Hematopoietic multipotent progenitor cell (in vitro differentiated cells): ENCODE results near the gene STK11. TPM values are rescaled to one million over a fixed set of nuclear protein-coding genes. Genes with fewer than 3 reads are reported as not detected.

Experiments used
- DNase-seq, 3 donors: peaks; one replicate each; pipeline ENCODE4 v3.0.0-alpha.2; 2011 to 2015; ENCODE audit warnings: low read depth in 2 of 3, low spot score in 2 of 3
- total RNA-seq: library from RNA; depleted of rRNA; stranded (reverse); fragments of >200 nt; gene quantifications from one replicate; pipeline ENCODE4 v1.2.3, GENCODE V29; 2012

STK11 gene
- 104 TPM for total RNA-seq

GRCh38 chr19:1205114-1206099 lies at the start of gene STK11:
Gene STK11 (plus strand): TSS chr19:1205778. CDS start chr19:1206914, 1,136 bp downstream.
- peak; percentile 93 to 98 (median 96) for DNase-seq

GRCh38 chr19:1156305-1156801 lies 49.2 kb upstream of the STK11 start:
- DNase-seq: no peak

DNA sequence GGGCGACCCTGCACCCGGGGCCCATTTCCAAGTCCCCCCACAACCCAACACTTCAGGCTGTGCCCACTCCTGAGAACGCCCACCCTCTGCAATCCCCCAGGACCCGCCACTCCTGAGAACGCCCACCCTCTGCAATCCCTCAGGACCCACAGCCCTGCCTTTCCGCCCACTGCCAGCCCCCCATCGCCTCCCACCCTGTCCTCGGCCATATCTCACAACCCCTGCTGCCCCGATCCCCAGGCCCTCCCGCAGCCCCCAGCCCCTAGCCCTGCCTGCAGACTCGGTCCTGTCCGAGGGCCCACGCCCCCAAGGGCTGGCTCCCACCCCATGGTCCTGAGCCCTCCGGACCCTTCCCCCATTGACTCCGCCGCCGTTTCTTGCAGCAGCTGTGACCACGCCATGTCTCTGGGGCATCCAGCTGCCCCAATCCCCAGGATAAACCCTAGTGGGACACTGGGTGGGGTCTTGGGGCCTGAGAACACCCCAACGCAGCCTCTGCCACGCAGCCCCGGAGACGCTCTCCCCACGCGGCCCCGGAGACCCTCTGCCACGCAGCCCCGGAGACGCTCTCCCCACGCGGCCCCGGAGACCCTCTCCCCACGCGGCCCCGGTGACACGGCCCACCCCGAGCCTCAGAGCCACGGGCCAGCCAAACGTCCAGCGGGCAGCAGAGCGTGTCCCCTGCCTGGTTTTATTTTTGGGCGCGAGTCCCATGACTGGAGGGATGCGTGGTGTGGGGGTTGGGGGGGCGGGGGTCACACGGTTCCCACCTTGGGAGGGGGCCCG lies 48.6 kb upstream of the STK11 start:
- DNase-seq: no peak

DNA sequence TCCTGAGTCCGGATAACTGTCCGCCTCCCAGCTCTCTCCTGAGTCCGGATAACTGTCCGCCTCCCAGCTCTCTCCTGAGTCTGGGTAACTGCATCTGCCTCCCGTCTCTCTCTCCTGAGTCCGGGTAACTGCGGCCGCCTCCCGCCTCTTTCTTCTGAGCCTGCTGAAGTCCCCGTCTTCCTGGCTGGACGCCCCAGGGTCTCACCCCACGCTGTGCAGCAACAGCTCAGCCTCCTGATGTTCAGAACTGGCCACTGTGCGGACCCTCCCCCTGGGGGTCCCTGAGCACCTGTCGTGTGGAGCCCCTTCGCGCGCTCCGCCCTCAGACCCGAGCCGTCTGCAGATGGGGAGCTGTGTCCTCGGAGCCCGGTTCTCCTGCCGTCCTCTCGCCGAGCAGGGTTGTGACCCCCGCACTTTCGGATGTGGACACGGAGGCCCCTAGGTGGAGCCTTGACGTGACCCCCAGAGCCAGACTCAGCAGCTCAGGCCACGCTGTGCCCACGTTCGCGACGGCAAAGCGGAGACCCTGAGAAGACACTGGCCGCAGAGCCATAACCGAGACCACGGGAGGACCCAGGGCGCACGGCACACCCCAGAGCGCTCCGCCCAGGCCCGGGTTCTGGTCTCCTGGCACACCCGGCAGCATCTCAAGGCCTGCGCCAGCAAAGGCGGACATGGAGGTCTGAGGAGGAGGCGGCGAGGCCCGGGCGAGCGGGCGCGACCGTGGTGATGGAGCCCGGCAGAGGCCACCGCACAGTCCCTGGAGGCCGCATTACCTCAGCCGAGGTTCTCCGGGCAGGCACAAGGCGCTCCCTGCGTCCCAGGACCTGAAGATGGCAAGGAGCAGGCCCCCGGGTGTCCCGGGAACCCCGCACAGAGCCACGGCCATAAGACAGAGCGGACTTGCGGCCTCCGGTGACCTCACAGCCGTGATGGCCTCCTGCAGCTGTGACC lies 47.4 kb upstream of the STK11 start:
- DNase-seq: no peak

DNA sequence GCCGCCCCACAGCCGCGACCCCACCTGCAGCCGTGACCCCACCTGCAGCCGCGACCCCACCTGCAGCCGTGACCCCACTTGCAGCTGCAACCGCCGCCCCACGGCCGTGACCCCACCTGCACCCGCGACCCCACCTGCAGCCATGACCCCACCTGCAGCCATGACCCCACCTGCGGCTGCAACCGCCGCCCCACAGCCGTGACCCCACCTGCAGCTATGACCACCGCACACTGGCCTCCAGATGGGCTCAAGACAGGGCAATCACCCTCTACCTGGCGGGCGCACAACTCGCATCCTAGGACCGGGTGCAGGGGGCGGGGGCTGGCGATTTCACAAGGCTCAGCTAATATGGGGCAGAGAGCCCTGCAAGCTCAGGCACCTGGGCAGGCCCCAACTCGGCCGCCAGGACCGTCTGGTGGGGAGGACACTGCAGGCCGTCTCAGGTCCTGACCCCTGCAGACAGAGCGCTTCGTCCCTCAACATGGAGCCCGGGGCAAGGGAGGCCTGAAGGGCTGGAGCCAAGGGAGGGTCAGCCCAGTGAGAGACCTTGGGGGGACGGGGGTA lies 46.6 kb upstream of the STK11 start:
- no peak for DNase-seq

DNA sequence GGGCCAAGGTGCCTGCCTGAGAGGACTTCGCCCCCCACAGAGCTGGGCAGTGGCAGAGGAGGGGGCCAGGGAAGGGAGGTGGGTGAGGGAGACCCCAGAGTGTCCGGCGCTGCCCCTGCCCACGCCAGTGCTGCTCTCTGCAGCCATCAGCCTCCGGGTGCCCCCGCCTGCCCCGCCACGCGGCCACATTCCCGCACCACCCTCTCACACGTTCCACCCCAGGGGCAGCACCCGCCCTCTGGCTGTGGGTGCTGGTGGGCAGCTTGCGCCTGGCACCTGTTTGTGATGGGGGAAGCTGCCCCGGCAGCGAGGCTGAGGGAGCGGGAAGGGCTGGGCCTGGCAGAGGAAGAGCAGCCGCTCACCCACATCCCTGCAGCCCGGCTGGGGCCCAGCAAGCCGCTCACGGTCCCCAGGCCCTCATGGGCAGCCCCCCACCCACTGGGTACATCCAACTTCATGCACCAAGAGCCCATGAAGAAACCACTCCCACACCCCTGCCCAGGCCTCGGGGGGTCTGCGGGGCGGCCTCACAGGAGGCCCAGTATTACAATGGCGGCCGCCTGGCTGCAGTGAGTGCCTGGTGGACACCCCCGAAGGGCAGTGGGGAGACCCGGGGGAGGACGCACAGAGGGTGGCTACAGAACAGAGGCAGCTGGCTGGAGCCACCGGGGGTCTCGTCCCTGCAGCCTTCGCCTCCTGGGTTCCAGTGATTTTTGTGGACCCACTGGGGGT lies 45.5 kb upstream of the STK11 start:
- DNase-seq: no peak

GRCh38 chr19:1161716-1162115 lies 43.9 kb upstream of the STK11 start:
- no peak for DNase-seq

DNA sequence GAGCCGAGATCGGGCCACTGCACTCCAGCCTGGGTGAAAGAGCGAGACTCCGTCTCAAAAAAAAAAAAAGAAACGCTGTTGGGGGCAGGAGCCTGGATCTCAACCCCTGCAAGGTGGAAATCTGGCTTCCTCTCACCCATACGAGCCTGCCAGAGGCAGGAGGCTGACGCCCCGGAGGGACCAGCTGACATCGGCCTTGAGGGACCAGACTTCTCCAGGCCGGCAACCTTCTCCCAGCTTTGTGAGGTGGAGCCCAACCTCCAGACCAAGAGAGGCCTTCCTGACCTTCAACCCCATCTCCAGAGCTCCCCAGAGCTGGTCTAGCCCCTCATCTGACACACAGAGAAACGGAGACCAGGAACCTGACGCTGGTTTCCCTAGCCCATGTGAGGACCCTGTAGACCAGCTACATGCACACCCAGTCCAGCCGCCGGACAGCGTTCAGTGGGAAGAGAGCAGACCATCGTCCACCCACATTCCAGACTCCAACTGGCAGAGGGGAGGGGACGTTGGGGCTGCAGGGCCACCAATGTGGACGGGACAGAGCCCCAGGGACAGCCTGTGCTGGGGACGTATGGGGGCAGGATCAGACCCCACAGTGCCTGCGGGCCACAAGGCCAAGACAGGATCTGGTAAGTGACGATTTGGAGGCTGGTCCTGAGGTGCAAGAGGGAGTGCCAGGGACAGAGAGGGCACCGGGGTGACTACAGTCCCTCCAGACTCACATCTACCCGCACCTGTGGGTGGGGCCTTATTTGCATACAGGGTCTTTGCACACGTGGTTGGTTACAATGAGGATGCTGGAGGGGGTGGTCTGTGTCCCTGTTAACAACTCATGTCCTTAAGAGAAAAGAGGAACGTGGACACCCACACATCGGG lies 42.9 kb upstream of the STK11 start:
- DNase-seq: no peak

GRCh38 chr19:1163283-1163933 lies 42.2 kb upstream of the STK11 start:
- no peak for DNase-seq

GRCh38 chr19:1163934-1164683 lies 41.5 kb upstream of the STK11 start:
- DNase-seq: no peak

DNA sequence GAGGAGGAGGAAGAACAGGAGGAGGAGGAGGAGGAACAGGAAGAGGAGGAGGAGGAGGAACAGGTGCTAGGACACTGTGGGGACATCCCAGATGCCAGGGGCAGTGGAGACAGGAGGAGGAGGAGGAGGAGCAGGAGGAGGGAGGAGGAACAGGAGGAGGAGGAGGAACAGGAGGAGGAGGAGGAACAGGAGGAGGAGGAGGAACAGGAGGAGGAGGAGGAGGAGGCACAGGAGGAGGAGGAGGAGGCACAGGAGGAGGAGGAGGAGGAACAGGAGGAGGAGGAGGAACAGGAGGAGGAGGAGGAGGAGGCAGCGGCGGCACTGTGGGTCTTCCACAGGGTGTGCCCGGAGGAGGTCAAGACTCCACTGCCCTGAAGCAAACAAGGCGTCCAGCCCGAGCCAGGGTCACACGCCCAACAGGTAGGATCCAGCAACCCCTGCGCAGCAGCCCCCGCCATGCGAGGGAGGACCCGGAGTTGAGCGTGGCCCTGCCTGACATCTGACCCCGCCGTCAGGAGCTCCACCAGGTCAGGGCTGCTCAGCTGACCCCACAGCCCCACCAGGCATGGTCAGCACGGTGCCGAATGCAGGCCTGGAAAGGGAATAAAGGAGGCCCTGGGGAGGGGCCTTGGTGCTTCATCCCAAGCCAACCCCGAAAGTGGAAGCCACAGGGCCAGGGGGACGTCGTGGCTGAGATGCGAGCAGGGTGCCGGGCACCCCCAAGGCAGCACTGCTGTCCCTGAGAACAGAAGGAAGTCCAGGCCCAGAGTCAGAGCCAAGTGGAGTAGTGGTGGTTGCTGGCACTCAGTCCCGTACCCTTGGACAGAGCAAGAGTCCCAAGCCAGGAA lies 40.7 kb upstream of the STK11 start:
- DNase-seq: no peak

DNA sequence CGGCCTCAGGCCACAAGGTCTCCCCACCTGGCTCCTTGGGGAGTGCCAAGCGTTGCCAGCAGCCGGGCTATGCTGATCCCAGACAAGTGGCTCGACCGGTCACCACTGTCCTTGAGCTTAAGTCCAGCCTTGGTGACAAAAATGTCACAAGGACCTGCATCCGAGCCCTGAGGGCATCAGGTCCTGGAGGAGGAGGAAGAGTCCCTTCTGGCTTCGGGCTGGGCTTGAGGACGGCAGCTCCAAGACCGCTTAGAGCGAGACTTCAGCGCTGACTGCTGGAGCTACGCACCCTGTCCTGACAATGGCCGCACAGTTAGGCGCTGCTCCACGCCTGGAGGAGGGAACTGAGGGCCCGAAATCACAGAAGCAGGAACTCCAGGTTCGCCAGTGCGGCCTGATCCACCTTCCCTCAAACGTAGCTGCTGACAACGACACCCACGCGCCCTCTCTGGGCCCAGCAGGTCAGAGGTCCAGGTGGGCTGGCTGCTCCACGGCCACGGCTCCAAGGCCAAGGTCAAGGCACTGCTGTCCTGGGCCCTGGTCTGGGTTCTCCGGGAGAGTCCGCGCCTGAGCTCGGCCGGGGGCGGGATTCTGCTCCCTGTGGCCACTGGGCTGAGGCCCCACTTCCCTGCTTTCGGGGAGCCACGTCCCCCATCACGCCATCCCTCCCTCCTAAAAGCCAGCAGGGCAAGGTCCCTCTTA lies 38.6 kb upstream of the STK11 start:
- DNase-seq: no peak

DNA sequence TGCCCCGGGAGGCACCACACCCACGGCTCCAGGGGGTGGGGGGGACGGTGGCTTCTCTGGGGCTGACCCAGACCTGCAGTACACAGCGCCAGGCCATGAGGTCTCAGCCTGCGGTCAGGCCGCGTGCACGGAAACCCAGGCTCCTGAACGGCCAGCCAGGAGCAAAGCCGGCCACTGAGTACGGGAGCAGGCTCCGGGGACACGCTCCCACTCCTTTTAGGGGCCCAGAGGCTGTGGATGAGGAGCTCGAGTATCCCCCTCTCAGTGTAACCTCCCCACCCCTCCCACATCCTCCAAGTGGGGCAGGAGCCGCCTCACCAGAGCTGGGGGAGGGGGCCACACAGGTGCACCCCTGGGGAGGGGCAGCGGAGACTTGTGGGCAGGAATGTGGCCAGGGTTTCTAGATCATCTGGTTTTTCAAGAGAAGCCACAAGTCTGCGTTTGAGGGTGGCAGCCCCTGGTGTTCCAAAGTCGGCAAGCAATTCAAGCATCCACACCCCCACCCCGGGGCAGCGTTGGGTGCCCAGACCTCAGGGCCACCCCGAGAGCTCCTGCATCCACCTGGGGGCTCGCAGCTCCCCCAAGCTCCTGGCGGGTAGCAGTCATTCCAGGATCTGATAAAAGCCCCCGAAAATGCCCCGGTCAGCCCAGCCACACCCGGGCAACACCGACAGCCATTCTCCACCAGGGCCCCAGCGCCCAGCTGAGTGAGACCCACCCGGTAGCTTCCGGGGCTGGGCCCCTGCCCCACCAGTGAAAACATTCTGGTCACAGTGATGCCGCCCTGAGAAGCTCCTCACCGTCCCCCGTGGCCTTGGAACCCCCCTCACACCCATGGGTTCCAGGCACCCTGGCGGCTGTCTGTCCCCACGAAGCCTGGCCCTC lies 37.6 kb upstream of the STK11 start:
- DNase-seq: no peak

DNA sequence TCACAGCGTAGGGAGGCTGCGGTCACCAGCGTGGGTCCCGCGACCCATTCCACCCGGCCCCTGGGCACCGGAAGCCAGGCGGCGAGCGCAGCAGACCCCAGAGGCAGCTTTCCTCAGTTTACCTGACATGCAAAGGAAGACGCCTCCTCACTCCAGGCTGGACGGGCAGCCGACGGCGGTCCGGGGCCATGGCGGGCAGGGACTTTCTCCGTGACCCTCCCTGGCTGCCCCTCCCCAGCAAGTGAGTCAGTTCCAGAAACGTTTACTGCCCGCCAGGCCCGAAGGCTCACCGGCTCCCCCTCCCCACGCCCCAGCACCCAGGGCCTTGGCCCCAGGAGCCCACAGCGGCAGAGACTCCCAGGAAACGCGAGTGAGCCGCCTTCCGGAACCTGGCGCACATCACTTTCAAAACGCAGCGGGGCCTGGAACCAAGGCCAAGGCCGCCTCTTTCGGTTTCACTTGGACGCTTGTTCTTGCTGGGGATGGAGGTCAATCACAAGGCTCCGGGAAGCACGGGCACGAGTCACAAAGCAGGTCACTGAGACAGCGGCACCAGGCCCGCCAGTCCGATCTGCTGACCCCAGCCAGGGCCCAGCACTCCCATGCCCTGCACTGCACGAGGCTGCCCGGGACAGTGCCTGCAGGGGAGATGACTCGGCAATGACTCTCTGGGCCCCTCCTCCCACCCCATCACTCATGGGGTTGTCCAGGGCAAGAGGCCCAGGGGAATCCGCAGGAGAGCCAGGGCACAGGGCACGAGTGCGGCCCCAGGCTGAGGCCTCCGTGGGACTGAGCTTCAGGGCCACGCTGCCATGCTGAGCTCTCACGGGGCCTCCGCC lies 36.8 kb upstream of the STK11 start:
- DNase-seq: no peak
